HepG2 (cell line): ENCODE measurements around the gene NEURL4. TPM values are rescaled to one million over a fixed set of nuclear protein-coding genes. Genes with fewer than 3 reads are reported as not detected.

Experiments used
- ATRX ChIP-seq: sonication (generic); formaldehyde crosslinking; IDR thresholded peaks from 2 replicates; pipeline ENCODE4 v1.4.0; 2020; ENCODE audit warnings: missing genetic modification reagents, borderline replicate concordance
- DNMT3B ChIP-seq: conservative IDR thresholded peaks from 2 replicates; pipeline ENCODE4 v1.6.1; 2016; ENCODE audit warnings: missing biosample characterization, control low read depth
- GATA4 ChIP-seq: sonication (generic); IDR thresholded peaks from 2 replicates; pipeline ENCODE4 v1.6.1; 2016; ENCODE audit warnings: antibody characterized with exemption, low read depth, borderline replicate concordance
- HNRNPH1 ChIP-seq: fragments of 200-400 bp; formaldehyde crosslinking; optimal IDR thresholded peaks from 2 replicates; pipeline ENCODE3; 2017; ENCODE audit warnings: mild to moderate bottlenecking, low read depth, low read length
- MEIS1 ChIP-seq: sonication (generic); formaldehyde crosslinking; IDR thresholded peaks from 2 replicates; pipeline ENCODE4 v1.9.0; 2021; ENCODE audit warnings: mild to moderate bottlenecking, missing genetic modification reagents, moderate library complexity, borderline replicate concordance
- POLR2A ChIP-seq, 2 experiments: IDR thresholded peaks; 2 replicates each; pipeline ENCODE4 v1.6.1; 2011; ENCODE audit warnings: low read depth in 2 of 2, low read length in 2 of 2, mild to moderate bottlenecking in 1 of 2, moderate library complexity in 1 of 2; ENCODE audit not compliant: insufficient read depth in 1 of 2
- RFX5 ChIP-seq: IDR thresholded peaks from 2 replicates; pipeline ENCODE4 v1.6.1; 2011; ENCODE audit warnings: low read depth, low read length, improper control_type of control experiment
- SYNCRIP ChIP-seq: fragments of 200-400 bp; formaldehyde crosslinking; IDR thresholded peaks from 2 replicates; pipeline ENCODE4 v1.6.1; 2018; ENCODE audit warnings: mild to moderate bottlenecking, low read depth, low read length; ENCODE audit not compliant: insufficient read depth
- TAF15 ChIP-seq: fragments of 200-400 bp; formaldehyde crosslinking; IDR thresholded peaks from one replicate; pipeline ENCODE4 v1.6.1; 2018; ENCODE audit warnings: mild to moderate bottlenecking, low read depth, low read length; ENCODE audit not compliant: poor library complexity, severe bottlenecking
- XRCC5 ChIP-seq: fragments of 200-400 bp; formaldehyde crosslinking; optimal IDR thresholded peaks from 2 replicates; pipeline ENCODE3; 2017; ENCODE audit warnings: mild to moderate bottlenecking, low read length
- ZIK1 ChIP-seq: sonication (generic); formaldehyde crosslinking; IDR thresholded peaks from 2 replicates; pipeline ENCODE4 v1.5.0; 2020; ENCODE audit warnings: mild to moderate bottlenecking, low read depth, missing genetic modification reagents, borderline replicate concordance
- ZNF260 ChIP-seq: sonication (generic); formaldehyde crosslinking; IDR thresholded peaks from 2 replicates; pipeline ENCODE4 v1.4.0; 2020; ENCODE audit warnings: missing genetic modification reagents, low read depth, mild to moderate bottlenecking, borderline replicate concordance
- ZNF549 ChIP-seq: sonication (generic); formaldehyde crosslinking; IDR thresholded peaks from 2 replicates; pipeline ENCODE4 v1.5.0; 2020; ENCODE audit warnings: missing genetic modification reagents
- ZNF605 ChIP-seq: sonication (generic); formaldehyde crosslinking; IDR thresholded peaks from 2 replicates; pipeline ENCODE4 v1.8.0; 2022; ENCODE audit warnings: mild to moderate bottlenecking, missing genetic modification reagents
- ZNF772 ChIP-seq: sonication (generic); formaldehyde crosslinking; IDR thresholded peaks from 2 replicates; pipeline ENCODE4 v1.5.0; 2020; ENCODE audit warnings: mild to moderate bottlenecking, missing genetic modification reagents
- ZNF790 ChIP-seq: sonication (generic); formaldehyde crosslinking; IDR thresholded peaks from 2 replicates; pipeline ENCODE4 v1.8.0; 2022; ENCODE audit warnings: missing genetic modification reagents, mild to moderate bottlenecking, borderline replicate concordance
- ZSCAN29 ChIP-seq: sonication (generic); formaldehyde crosslinking; conservative IDR thresholded peaks from 2 replicates; pipeline ENCODE4 v1.4.0; 2020; ENCODE audit warnings: mild to moderate bottlenecking, missing genetic modification reagents
- polyA plus RNA-seq, 8 experiments: library from polyadenylated mRNA; depleted of rRNA in 3 of 8; stranded (reverse) in 7 of 8; unstranded in 1 of 8; fragments of >200 nt; fragmentation: Illumina TruSeq in 4 of 8; extraction: Trizol in 4 of 8; gene quantifications; 2 replicates each; pipeline versions ENCODE4 v1.2.1 to v1.2.3, GENCODE V29; 2011 to 2016; ENCODE audit warnings: low read depth in 4 of 8, missing spikeins in 1 of 8, mixed read lengths in 1 of 8; ENCODE audit not compliant: insufficient read depth in 1 of 8
- total RNA-seq, 5 experiments: library from RNA; depleted of rRNA; stranded (reverse); fragments of >200 nt; fragmentation: Illumina TruSeq; extraction: Trizol; gene quantifications; 2 replicates each; pipeline ENCODE4 v1.2.3, GENCODE V29; 2016; ENCODE audit warnings: low read depth in 1 of 5
- TF ChIP-seq, protein P1 (sequence below): sonication (generic); formaldehyde crosslinking; IDR thresholded peaks from 2 replicates; pipeline ENCODE4 v1.4.0; 2020; ENCODE audit warnings: missing genetic modification reagents
- TF ChIP-seq, protein P2 (sequence below): sonication (generic); formaldehyde crosslinking; IDR thresholded peaks from 2 replicates; pipeline ENCODE4 v1.5.0; 2020; ENCODE audit warnings: mild to moderate bottlenecking, low read depth, missing genetic modification reagents, borderline replicate concordance
- TF ChIP-seq, protein P3 (sequence below): sonication (generic); formaldehyde crosslinking; IDR thresholded peaks from 2 replicates; pipeline ENCODE4 v1.9.0; 2021; ENCODE audit warnings: missing genetic modification reagents, mild to moderate bottlenecking, borderline replicate concordance
- TF ChIP-seq, protein P4 (sequence below): sonication (generic); formaldehyde crosslinking; IDR thresholded peaks from 2 replicates; pipeline ENCODE4 v1.8.0; 2022; ENCODE audit warnings: mild to moderate bottlenecking, missing genetic modification reagents; ENCODE audit not compliant: insufficient replicate concordance
- TF ChIP-seq, protein P5 (sequence below): sonication (generic); IDR thresholded peaks from 2 replicates; pipeline ENCODE4 v1.6.1; 2016; ENCODE audit warnings: low read depth, borderline replicate concordance
- TF ChIP-seq, protein P6 (sequence below): sonication (generic); formaldehyde crosslinking; IDR thresholded peaks from 2 replicates; pipeline ENCODE4 v1.5.1; 2020; ENCODE audit warnings: mild to moderate bottlenecking, missing genetic modification reagents, moderate library complexity

Gene NEURL4
- total and polyA plus RNA-seq, 2 of the 13 experiments (the other 11 are each of a cell fraction or from before 2014, with no cell fraction given) = 14.8 to 15.7 TPM

DNA sequence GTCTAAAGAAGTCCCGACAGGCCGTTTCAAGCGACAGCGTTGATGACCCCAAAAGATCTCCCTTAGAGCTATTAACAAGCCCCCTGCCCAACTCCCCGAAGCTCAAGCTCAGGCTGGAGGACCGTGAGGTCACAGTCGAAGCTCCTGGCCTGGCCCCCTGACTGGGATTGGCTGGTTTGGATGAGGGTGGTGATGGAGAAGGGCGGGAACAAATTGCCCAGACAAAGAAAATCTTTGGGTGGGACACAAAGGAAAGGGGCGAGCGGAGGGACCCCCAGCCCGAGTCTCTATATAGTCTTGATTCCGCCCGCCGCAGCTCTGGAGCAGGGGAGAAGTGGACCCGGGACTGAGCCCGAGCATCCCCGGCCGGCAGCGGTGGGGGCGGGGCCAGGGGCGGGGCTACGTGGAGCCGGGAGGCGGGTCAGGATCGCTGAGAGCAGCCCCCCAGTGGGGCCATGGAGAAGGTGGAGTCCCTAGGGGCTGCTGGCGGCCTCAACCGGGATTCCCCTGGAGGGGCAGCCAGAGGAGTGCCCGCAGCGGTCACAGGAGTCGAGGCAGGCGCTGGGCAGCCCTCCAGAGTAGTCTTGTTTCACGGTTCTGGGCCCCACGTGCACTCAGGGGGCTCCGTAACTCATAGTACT, 982 bp upstream of the NEURL4 start (continued):
- peak; percentile 45; the same call in 1 of the 2 replicates for TF ChIP-seq ZNF605 (CRISPR knock-in tag)
- no peak for TF ChIP-seq ZNF772 (CRISPR knock-in tag)
- TF ChIP-seq MEIS1 (CRISPR knock-in tag) = no peak
- TF ChIP-seq, protein P1, sequence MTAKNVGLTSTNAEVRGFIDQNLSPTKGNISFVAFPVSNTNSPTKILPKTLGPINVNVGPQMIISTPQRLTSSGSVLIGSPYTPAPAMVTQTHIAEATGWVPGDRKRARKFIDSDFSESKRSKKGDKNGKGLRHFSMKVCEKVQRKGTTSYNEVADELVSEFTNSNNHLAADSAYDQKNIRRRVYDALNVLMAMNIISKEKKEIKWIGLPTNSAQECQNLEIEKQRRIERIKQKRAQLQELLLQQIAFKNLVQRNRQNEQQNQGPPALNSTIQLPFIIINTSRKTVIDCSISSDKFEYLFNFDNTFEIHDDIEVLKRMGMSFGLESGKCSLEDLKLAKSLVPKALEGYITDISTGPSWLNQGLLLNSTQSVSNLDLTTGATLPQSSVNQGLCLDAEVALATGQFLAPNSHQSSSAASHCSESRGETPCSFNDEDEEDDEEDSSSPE (CRISPR knock-in tag) = peak; percentile 30; the same call in 1 of the 2 replicates
- no peak for TF ChIP-seq ZNF549
- no peak for TF ChIP-seq ZNF260
- no peak for TF ChIP-seq ATRX (CRISPR knock-in tag)
- TF ChIP-seq, protein P2, sequence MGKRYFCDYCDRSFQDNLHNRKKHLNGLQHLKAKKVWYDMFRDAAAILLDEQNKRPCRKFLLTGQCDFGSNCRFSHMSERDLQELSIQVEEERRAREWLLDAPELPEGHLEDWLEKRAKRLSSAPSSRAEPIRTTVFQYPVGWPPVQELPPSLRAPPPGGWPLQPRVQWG = no peak
- TF ChIP-seq RFX5 = no peak
- no peak for TF ChIP-seq HNRNPH1
- TF ChIP-seq SYNCRIP = no peak
- no peak for TF ChIP-seq DNMT3B
- TF ChIP-seq POLR2A (IDR thresholded peaks at IDR 0.05; ENCODE audit: insufficient read depth in 1 of 2, low read depth in 2 of 2, low read length in 2 of 2) = peak in 1 of 2 experiments; percentile 54; a peak in 2 of 4 replicates
- TF ChIP-seq, protein P3, sequence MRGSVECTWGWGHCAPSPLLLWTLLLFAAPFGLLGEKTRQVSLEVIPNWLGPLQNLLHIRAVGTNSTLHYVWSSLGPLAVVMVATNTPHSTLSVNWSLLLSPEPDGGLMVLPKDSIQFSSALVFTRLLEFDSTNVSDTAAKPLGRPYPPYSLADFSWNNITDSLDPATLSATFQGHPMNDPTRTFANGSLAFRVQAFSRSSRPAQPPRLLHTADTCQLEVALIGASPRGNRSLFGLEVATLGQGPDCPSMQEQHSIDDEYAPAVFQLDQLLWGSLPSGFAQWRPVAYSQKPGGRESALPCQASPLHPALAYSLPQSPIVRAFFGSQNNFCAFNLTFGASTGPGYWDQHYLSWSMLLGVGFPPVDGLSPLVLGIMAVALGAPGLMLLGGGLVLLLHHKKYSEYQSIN = no peak
- no peak for TF ChIP-seq TAF15
- peak; percentile 43; the same call in 1 of the 2 replicates for TF ChIP-seq ZIK1
- no peak for TF ChIP-seq GATA4
- 0 out of 2 replicates have a peak, but pooled peaks have one; percentile 21 for TF ChIP-seq ZNF790 (CRISPR knock-in tag)
- TF ChIP-seq, protein P4, sequence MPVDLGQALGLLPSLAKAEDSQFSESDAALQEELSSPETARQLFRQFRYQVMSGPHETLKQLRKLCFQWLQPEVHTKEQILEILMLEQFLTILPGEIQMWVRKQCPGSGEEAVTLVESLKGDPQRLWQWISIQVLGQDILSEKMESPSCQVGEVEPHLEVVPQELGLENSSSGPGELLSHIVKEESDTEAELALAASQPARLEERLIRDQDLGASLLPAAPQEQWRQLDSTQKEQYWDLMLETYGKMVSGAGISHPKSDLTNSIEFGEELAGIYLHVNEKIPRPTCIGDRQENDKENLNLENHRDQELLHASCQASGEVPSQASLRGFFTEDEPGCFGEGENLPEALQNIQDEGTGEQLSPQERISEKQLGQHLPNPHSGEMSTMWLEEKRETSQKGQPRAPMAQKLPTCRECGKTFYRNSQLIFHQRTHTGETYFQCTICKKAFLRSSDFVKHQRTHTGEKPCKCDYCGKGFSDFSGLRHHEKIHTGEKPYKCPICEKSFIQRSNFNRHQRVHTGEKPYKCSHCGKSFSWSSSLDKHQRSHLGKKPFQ (CRISPR knock-in tag) = peak; percentile 61
- TF ChIP-seq, protein P5, sequence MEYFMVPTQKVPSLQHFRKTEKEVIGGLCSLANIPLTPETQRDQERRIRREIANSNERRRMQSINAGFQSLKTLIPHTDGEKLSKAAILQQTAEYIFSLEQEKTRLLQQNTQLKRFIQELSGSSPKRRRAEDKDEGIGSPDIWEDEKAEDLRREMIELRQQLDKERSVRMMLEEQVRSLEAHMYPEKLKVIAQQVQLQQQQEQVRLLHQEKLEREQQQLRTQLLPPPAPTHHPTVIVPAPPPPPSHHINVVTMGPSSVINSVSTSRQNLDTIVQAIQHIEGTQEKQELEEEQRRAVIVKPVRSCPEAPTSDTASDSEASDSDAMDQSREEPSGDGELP = no peak
- TF ChIP-seq, protein P6, sequence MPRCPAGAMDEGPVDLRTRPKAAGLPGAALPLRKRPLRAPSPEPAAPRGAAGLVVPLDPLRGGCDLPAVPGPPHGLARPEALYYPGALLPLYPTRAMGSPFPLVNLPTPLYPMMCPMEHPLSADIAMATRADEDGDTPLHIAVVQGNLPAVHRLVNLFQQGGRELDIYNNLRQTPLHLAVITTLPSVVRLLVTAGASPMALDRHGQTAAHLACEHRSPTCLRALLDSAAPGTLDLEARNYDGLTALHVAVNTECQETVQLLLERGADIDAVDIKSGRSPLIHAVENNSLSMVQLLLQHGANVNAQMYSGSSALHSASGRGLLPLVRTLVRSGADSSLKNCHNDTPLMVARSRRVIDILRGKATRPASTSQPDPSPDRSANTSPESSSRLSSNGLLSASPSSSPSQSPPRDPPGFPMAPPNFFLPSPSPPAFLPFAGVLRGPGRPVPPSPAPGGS (CRISPR knock-in tag) = no peak
- no peak for TF ChIP-seq XRCC5
- no peak for TF ChIP-seq ZSCAN29 (CRISPR knock-in tag)
